Aorta (tissue), 5 donors: Measurements from ENCODE around the gene IRX6. TPM values are rescaled to one million over a fixed set of nuclear protein-coding genes. Genes with fewer than 3 reads are reported as not detected.

ENCODE experiments used
- ATAC-seq: fragments of 200-7000 bp; cut with Tn5 transposase; one replicate; pipeline ENCODE4 v1.9.1; 2022; ENCODE audit warnings: moderate library complexity; ENCODE audit not compliant: low FRiP score
- DNase-seq, 2 donors: peaks; one replicate each; pipeline ENCODE4 v3.0.0-alpha.2; 2020
- H3K27ac ChIP-seq, 2 donors: one replicate each; pipeline ENCODE4 v1.5.1; 2013; ENCODE audit warnings: low read length in 2 of 2, mild to moderate bottlenecking in 2 of 2, moderate library complexity in 2 of 2, control low read depth in 1 of 2, inconsistent platforms in 1 of 2, low read depth in 1 of 2
- H3K27me3 ChIP-seq, 2 donors: one replicate each; pipeline ENCODE4 v1.6.1; 2013; ENCODE audit warnings: control low read depth in 1 of 2, low read length in 1 of 2, mild to moderate bottlenecking in 1 of 2, moderate library complexity in 1 of 2; ENCODE audit not compliant: insufficient read depth in 2 of 2, control insufficient read depth in 1 of 2
- H3K36me3 ChIP-seq, 2 donors: one replicate each; pipeline ENCODE4 v1.6.1; 2013; ENCODE audit warnings: control low read depth in 1 of 2, low read length in 1 of 2, mild to moderate bottlenecking in 1 of 2; ENCODE audit not compliant: insufficient read depth in 2 of 2, control insufficient read depth in 1 of 2
- H3K4me1 ChIP-seq, 2 donors: one replicate each; pipeline ENCODE4 v1.6.1; 2013; ENCODE audit warnings: low read length in 2 of 2, control low read depth in 1 of 2, mild to moderate bottlenecking in 1 of 2, moderate library complexity in 1 of 2; ENCODE audit not compliant: insufficient read depth in 2 of 2, control insufficient read depth in 1 of 2
- H3K4me3 ChIP-seq, 2 donors: one replicate each; pipeline ENCODE4 v1.5.1; 2013; ENCODE audit warnings: low read length in 2 of 2, control low read depth in 1 of 2, mild to moderate bottlenecking in 1 of 2
- H3K9me3 ChIP-seq: one replicate; pipeline ENCODE4 v1.6.1; 2013; ENCODE audit warnings: mild to moderate bottlenecking, low read length; ENCODE audit not compliant: control insufficient read depth
- WGBS, 2 donors: extraction: QIAGEN DNeasy Blood & Tissue Kit; methylation state at CpG; one replicate each; pipeline ENCODE4 v1.1.7; 2013; 5-methylcytosine and 5-hydroxymethylcytosine counted together
- intact Hi-C, 2 donors: fragments of 100-400 bp; cut with DNase I; formaldehyde crosslinking; loops; one replicate each; pipeline versions ENCODE4 v1.14.2 to v1.15.0; 2022
- polyA plus RNA-seq, 2 donors: library from polyadenylated mRNA; stranded (reverse); fragments of 200-250 nt; gene quantifications; one replicate each; pipeline ENCODE4 v1.2.3, GENCODE V29; 2013
- total RNA-seq, 2 donors: library from RNA; stranded (reverse); fragmentation: NEBNext Ultra II Directional; extraction: Animal tissue kit (Norgen Biotek cat#: 25700); gene quantifications; one replicate each; pipeline ENCODE4 v1.2.1, GENCODE V29; 2021
- donor health status: healthy with polysubstance abuse.
- donor health status: Bipolar disorder and iron deficiency.
- donor health status: DM: no; HTN: no; CAD: no.
- donor health status: DM: no; HTN: no; CAD: no.
- donor health status: DM: yes; HTN: yes; CAD: no.

Gene IRX6
- total and polyA plus RNA-seq, 4 donors, result 0.12 to 0.16 TPM; not detected in 2

GRCh38 chr16:55297062-55297909 is 26.7 kb upstream of the IRX6 start:
- intact Hi-C loops, result no loop called here
- Histone ChIP-seq H3K9me3 (peaks cover 1% of the 10 kb centered on the region), H3K4me3 (no peak overlapping the region), H3K27me3 (peaks cover 0 to 2% of the 10 kb centered on the region in 2 donors), H3K4me1 (no peaks in the 10 kb centered on the region), H3K27ac (no peak overlapping the region), H3K36me3 (no peaks in the 10 kb centered on the region)
- DNase-seq, result no peak
- no peak for ATAC-seq
- WGBS, 2 donors, result 78 to 80% methylated on average over 10 of the region's 10 CpGs

GRCh38 chr16:55297910-55298479 is 26.0 kb upstream of the IRX6 start:
- no peaks in the 10 kb centered on the region for H3K4me1 ChIP-seq
- H3K27me3 ChIP-seq, result peaks cover 0 to 2% of the 10 kb centered on the region in 2 donors
- intact Hi-C loops, result no loop called here
- H3K36me3 ChIP-seq, result no peaks in the 10 kb centered on the region
- no peak overlapping the region for H3K4me3 ChIP-seq
- DNase-seq (no peak), ATAC-seq (no peak)
- 0% methylated on average over 1 of the region's 1 CpG for WGBS, 2 donors
- H3K27ac ChIP-seq, result no peak overlapping the region
- H3K9me3 ChIP-seq, result peaks cover 1% of the 10 kb centered on the region

- H3K27ac ChIP-seq, result no peak overlapping the region
- peaks cover 1% of the 10 kb centered on the region for H3K9me3 ChIP-seq
- peaks cover 0 to 2% of the 10 kb centered on the region in 2 donors for H3K27me3 ChIP-seq
- DNase-seq (no peak), ATAC-seq (no peak)
- H3K36me3 ChIP-seq, result no peaks in the 10 kb centered on the region
- H3K4me1 ChIP-seq, result no peaks in the 10 kb centered on the region
- intact Hi-C loops, result no loop called here
- 29 to 40% methylated on average over 11 of the region's 11 CpGs for WGBS, 2 donors
- H3K4me3 ChIP-seq, result no peak overlapping the region
Observed at GRCh38 chr16:55301385-55302008, 22.5 kb upstream of the IRX6 start.

DNA sequence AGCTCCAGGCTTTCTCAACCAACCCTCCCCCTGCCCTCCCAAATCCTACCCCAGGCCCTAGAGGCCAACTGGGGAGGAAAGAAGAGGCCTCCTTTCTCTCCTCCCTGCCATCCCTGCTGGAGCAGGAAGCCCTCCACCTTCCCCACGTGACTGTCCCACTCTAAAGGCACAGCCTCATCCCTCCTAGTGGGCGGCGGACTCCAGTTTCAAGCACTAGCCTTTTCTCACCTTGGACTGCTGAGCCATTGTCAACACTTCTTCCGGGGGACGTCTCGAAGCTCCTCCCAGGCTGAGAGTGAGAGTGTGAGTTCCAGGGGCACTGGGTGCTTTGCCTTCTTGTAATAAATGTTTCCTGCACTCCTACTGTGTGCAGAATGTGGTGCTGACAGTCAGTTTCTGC is 21.4 kb upstream of the IRX6 start:
- 27 to 38% methylated on average over 6 of the region's 6 CpGs for WGBS, 2 donors
- H3K4me3 ChIP-seq, result no peak overlapping the region
- DNase-seq (no peak), ATAC-seq (no peak)
- H3K4me1 ChIP-seq, result no peaks in the 10 kb centered on the region
- intact Hi-C loops, result no loop called here
- H3K9me3 ChIP-seq, result peaks cover 1% of the 10 kb centered on the region
- no peaks in the 10 kb centered on the region for H3K36me3 ChIP-seq
- peaks cover 0 to 2% of the 10 kb centered on the region in 2 donors for H3K27me3 ChIP-seq
- H3K27ac ChIP-seq, result no peak overlapping the region

GRCh38 chr16:55308973-55309372 is 15.0 kb upstream of the IRX6 start:
- H3K27me3 ChIP-seq, result no peaks in the 10 kb centered on the region
- intact Hi-C loops, result no loop called here
- no peaks in the 10 kb centered on the region for H3K4me1 ChIP-seq
- no peaks in the 10 kb centered on the region for H3K36me3 ChIP-seq
- DNase-seq (no peak), ATAC-seq (no peak)
- peaks cover 2% of the 10 kb centered on the region for H3K9me3 ChIP-seq
- H3K4me3 ChIP-seq, result no peak overlapping the region
- no peak overlapping the region for H3K27ac ChIP-seq
- 75 to 76% methylated on average over 2 of the region's 2 CpGs for WGBS, 2 donors

- no peak for ATAC-seq
- no peak overlapping the region for H3K27ac ChIP-seq
- 78 to 83% methylated on average over 2 of the region's 2 CpGs for WGBS, 2 donors
- no peaks in the 10 kb centered on the region for H3K27me3 ChIP-seq
- DNase-seq, result no peak
- intact Hi-C loops, result no loop called here
- H3K4me1 ChIP-seq, result no peaks in the 10 kb centered on the region
- H3K36me3 ChIP-seq, result no peaks in the 10 kb centered on the region
- no peaks in the 10 kb centered on the region for H3K9me3 ChIP-seq
- no peak overlapping the region for H3K4me3 ChIP-seq
Observed at GRCh38 chr16:55322327-55322726, 1.7 kb upstream of the IRX6 start.

DNA sequence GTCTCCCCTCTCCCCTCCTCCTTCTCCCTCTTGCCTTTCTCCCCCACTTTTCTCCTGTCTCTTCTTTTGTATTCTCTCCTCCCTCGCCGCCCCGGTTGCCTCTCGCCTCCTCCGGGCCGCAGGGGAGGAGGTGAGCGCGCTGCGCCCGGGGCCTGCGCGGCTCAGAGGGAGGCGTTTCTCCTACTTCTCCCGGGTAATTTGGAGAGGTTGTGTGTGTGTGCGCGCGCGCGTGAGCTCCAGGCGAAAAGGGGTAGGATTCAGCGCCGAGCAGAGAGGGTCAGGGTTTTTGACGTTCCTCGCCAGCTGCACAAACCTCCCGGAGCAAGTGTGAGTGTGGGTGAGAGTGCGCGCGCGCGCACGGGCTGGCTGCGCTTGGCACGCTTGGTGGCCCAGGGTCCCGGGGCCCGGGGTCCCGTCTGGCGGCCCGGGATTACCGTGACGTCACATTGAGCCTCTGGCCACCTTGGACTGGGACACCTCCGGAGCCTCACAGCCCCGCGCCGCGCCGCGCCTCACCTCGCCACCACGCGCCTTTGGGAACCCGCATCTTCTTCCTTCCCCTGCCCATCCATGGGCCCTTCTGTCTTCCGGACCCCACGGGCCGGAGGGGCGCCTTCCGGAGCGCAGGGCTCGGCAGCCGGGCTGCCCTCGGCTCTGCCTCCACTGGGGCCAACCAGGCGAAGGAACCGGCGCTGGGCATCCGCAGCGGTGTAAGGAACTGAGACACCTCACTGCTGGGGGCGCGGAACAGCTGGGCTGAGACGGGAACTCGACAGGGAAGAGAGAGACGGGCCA is 479 bp downstream of the IRX6 start:
- intact Hi-C loops, result no loop called here
- no peaks in the 10 kb centered on the region for H3K36me3 ChIP-seq
- DNase-seq (no peak), ATAC-seq (peak; percentile 20)
- H3K9me3 ChIP-seq, result no peaks in the 10 kb centered on the region
- H3K4me1 ChIP-seq, result no peaks in the 10 kb centered on the region
- 1% methylated on average over 58 to 70 of the region's 70 CpGs for WGBS, 2 donors
- H3K27ac ChIP-seq, result no peak overlapping the region
- H3K4me3 ChIP-seq, result no peak overlapping the region
- H3K27me3 ChIP-seq, result no peaks in the 10 kb centered on the region

- Histone ChIP-seq H3K27me3 (no peaks in the 10 kb centered on the region), H3K4me1 (no peaks in the 10 kb centered on the region), H3K36me3 (no peaks in the 10 kb centered on the region), H3K27ac (no peak overlapping the region), H3K9me3 (no peaks in the 10 kb centered on the region), H3K4me3 (no peak overlapping the region)
- 1 to 2% methylated on average over 13 of the region's 13 CpGs for WGBS, 2 donors
- DNase-seq (no peak), ATAC-seq (peak; percentile 40)
- intact Hi-C loops, result no loop called here
Observed at GRCh38 chr16:55325080-55325447, 1.1 kb downstream of the IRX6 start.
